ENCODE results near the gene C12orf57.

Gene C12orf57

DNA sequence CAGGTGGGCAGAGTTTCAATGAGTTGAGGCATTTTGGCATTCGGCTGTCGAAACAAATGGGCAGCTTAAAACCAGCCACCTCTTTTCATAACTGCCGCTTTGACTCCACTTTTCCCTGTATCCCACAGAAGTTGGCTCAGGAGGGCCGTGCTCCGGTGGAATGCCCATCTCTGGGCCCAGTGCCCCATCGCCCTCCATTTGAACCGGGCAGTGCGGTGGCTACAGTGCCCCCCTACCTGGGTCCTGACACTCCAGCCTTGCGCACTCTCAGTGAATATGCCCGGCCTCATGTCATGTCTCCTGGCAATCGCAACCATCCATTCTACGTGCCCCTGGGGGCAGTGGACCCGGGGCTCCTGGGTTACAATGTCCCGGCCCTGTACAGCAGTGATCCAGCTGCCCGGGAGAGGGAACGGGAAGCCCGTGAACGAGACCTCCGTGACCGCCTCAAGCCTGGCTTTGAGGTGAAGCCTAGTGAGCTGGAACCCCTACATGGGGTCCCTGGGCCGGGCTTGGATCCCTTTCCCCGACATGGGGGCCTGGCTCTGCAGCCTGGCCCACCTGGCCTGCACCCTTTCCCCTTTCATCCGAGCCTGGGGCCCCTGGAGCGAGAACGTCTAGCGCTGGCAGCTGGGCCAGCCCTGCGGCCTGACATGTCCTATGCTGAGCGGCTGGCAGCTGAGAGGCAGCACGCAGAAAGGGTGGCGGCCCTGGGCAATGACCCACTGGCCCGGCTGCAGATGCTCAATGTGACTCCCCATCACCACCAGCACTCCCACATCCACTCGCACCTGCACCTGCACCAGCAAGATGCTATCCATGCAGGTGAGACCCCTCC is 5.2 kb upstream of the C12orf57 start:
- DNase-seq = no peak

DNA sequence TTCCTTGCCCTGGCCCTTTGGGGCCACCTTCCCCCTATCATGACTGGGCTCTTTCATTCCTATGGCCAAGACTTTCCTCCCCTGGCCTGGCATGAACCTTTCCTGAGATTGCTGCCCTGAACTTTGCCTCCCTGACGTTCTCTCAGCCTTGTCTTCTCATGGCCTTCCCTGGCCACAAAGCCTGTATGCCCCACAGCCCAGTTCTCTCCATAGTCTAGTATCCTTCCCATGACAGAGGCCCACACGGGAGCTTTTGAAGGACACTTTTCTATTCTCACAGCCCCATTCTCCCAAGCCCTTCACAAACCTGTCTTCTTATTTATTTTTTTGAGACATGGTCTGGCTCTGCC is 4.7 kb upstream of the C12orf57 start:
- no peak for DNase-seq

- DNase-seq = no peak
Observed at GRCh38 chr12:6941267-6941666, 2.6 kb upstream of the C12orf57 start.

GRCh38 chr12:6941782-6942181 is 2.0 kb upstream of the C12orf57 start:
- no peak for DNase-seq

DNA sequence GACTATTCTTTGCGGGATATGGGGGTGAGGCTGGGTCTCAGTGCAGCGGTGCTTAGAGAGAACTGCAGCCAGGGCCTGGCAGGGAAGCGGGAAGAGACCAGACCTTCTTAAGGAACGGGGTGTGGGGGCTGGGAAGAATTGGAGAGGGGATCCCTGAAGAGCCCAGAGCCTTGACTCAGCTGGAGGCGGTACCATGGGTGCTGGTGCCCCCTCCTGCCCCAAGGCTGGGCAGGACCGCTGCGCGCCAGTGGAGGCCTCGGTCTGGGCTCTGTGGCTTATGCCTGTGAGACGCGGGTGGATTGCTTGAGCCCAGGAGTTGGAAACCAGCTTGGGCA is 1.5 kb upstream of the C12orf57 start:
- no peak for DNase-seq

DNA sequence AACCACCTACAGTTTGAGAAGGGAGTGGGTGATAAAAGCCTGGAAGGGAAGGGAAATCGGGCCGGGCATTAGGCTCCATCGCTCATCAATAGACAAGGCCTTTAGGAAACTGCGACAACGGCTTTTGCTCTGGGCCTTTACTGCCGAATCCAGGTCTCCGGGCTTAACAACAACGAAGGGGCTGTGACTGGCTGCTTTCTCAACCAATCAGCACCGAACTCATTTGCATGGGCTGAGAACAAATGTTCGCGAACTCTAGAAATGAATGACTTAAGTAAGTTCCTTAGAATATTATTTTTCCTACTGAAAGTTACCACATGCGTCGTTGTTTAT is 467 bp upstream of the C12orf57 start:
- DNase-seq = peak in 1 of 2 experiments; percentile 51

DNA sequence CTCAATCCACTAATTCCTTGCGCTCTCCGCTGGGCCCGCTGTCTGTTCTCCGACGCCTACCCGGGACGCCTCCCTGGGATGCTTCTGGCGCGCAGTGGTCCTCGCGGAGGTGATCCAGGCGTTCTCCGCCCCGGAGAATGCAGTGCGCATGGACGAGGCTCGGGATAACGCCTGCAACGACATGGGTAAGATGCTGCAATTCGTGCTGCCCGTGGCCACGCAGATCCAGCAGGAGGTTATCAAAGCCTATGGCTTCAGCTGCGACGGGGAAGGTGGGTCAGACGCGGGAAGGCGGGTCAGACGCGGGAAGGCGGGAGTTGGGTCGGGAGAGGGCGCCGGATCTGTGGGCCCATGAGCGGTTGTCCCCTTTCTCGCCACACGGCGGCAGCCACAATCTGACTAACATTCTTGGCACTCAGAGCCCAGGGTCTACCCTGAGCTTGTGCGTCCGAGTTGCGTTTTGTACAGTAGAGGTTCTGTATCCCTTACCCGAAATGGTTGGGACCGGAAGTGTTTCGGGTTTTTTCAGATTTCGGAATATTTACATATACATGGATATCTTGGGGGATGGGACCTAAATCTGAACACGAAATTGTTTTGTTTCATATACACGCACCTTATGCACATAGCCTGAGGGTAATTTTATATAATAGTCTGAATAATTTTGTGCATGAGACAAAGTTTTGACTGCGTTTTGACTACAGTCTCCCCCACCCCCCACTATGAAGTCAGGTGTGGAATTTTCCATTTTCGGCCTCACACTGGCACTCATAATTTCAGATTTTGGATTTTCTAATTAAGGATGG is 762 bp downstream of the C12orf57 start:
- DNase-seq = peak; percentile 58 to 93

- DNase-seq = no peak
Observed at GRCh38 chr12:6945613-6946012, 1.8 kb downstream of the C12orf57 start.

- DNase-seq = peak; percentile 92 to 94
Observed at GRCh38 chr12:6946033-6946919, 2.5 kb downstream of the C12orf57 start.

DNA sequence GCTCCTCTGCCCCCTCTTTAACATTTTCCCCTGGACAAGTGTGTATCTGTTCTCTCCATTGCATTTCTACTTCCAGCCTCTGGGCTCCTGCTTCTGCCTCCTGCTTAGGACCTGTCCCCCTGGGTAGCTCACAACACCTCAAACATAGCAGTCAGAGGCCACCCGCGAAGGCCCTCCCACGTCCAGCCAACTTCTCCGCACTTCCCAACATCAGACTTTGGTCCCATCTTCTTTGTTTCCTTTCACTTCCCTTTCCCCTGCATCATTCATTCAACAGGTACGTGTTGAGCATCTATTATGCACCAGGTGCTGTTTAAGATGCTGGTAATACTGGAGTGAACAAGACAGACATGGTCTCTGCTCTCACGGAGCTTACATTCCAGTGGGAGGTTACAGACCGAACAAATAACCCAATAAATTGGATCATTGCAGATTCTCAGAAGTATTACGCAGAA is 3.1 kb downstream of the C12orf57 start:
- DNase-seq = no peak

DNA sequence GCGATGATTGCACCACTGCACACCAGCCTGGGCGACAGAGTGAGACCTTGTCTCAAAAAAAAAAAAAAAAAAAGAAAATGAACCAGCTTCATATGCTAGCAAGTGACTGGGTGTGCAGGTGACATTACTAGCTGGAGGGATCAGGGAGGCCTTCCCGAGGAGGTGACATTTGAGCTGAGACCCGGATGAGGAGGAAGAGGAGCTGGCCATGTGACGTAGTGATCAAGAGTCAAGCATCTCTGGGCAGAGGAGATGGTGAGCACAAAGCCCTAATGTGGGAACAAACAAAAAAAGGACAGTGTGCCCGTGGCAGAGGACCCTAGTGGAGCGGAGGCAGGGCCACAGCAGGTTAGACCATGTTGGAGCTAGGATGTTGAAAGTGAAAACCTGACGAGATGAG is 3.8 kb downstream of the C12orf57 start:
- DNase-seq = no peak

DNA sequence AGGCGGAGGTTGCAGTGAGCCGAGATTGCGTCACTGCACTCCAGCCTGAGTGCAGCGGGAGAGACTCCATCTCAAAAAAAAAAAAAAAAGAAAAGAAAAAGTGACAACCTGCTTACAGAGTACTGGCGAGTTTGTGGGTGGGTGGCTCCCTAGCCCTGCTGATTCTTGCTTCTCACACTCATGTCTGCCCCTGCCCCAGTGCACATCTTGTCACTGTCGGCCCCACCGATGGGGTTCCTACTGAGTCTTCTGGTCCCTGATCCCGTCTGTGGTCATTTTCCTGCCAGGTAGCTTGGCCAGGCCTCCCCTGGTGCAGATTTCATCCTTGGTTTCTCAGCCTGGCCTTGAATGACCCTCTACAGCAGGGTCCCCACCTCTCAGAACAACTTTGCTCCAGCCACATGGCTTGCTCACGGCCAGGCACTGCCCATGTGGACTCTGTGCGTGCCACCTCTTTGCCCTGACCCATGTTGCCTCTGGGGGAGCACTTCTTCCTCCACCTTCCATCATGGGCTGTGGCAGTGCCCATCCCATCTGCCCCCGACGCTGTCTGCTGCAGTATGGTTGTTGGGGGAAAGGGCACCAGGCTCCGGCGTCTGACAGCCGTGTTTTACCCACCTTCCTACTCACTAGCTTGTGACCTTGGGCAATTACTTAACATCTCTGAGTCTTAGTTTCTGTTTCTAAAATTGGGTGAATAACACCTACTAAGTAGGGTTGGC is 5.2 kb downstream of the C12orf57 start:
- no peak for DNase-seq

GRCh38 chr12:6950401-6950801 is 6.6 kb downstream of the C12orf57 start:
- DNase-seq = no peak

GRCh38 chr12:6950811-6951540 is 7.2 kb downstream of the C12orf57 start, which contains the start of gene PTPN6:
TSS of gene PTPN6 (plus strand) at chr12:6951356. CDS start at chr12:6951513, 157 bp downstream.
- DNase-seq = no peak

DNA sequence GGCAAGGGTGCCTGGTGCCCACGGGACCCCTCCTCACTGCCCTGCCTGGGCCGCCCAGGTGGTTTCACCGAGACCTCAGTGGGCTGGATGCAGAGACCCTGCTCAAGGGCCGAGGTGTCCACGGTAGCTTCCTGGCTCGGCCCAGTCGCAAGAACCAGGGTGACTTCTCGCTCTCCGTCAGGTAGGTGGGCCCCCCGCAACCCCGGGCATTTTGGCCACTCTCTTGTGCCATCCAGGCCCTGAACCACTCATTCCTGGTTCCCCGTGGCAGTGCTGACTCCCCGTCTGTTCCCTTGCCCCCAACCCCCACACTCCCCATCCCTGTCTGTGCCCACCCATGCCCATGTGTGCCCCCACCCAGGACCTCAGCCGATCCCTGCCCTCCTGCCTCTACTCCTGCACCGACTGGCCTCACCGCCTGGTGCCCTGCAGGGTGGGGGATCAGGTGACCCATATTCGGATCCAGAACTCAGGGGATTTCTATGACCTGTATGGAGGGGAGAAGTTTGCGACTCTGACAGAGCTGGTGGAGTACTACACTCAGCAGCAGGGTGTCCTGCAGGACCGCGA is 7.8 kb downstream of the C12orf57 start:
- no peak for DNase-seq

DNA sequence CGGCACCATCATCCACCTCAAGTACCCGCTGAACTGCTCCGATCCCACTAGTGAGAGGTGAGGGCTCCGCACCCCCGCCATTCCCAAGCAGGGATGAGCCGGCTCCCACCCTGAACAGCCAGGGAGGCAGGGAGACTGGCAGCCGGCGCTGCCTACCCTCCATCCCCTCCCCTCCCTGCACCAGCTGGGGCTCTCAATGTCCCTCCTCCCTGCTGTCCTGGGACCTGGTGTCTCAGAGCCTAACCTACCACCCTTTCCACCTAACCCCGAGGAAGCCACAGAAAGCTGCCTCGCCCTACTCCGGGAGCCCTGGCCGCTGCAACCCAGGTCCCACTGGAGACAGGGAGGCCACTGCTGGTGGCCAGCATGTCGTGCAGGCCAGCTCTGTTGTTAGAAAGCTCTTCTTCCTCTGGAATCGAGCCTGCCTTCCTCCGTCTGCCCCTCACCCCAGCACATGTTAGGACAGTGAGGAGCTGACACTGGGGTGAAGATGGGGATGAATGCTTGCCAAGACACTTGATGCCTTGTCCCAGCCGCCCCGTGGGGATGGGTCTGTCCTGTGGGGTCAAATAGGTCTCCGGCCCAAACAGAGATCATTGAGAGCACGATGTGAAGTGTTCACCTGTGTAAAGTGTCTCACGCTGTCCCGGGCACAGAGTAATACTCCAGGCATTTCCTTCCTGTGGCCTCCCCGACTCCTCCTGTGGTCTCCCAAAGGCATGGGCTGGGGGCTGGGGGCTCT is 8.5 kb downstream of the C12orf57 start:
- no peak for DNase-seq

GRCh38 chr12:6952863-6953441 is 9.1 kb downstream of the C12orf57 start:
- no peak for DNase-seq

GRCh38 chr12:6953442-6954315 is 9.9 kb downstream of the C12orf57 start:
- DNase-seq = no peak
